WI38 (cell line): ENCODE data around the gene CLVS2.

Source experiments
- H3K4me3 ChIP-seq: 2 replicates; pipeline ENCODE4 v1.5.1; 2011; ENCODE audit warnings: low read depth, mild to moderate bottlenecking, control low read depth, low read length
- TF ChIP-seq, protein P1 (sequence below): IDR thresholded peaks from 2 replicates; pipeline ENCODE4 v1.5.1; 2012; ENCODE audit warnings: low read depth, mild to moderate bottlenecking, control low read depth, low read length

Gene CLVS2

GRCh38 chr6:123007885-123008284 lies 11.8 kb downstream of the CLVS2 start:
- no peak overlapping the region for H3K4me3 ChIP-seq
- TF ChIP-seq, protein P1, sequence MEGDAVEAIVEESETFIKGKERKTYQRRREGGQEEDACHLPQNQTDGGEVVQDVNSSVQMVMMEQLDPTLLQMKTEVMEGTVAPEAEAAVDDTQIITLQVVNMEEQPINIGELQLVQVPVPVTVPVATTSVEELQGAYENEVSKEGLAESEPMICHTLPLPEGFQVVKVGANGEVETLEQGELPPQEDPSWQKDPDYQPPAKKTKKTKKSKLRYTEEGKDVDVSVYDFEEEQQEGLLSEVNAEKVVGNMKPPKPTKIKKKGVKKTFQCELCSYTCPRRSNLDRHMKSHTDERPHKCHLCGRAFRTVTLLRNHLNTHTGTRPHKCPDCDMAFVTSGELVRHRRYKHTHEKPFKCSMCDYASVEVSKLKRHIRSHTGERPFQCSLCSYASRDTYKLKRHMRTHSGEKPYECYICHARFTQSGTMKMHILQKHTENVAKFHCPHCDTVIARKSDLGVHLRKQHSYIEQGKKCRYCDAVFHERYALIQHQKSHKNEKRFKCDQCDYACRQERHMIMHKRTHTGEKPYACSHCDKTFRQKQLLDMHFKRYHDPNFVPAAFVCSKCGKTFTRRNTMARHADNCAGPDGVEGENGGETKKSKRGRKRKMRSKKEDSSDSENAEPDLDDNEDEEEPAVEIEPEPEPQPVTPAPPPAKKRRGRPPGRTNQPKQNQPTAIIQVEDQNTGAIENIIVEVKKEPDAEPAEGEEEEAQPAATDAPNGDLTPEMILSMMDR = no peak

DNA sequence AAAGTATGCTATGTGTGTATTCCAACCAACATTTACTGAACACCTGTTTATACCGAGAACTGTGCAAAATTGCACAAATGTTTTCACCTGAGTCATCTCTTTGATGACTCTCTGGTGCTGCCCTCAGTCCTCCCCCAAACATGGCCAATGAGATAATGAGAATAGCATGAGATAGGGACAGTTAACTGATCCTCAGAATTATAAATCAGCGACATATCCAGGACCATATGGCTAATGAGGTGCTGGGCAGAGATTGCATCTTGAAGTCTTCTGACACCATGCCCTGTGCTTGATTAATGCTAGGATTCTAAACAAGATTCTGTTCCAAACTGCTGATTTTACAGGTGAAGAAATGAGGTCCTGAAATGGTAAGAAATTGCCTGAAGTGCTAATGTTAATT lies 13.0 kb downstream of the CLVS2 start:
- TF ChIP-seq, protein P1 = no peak

GRCh38 chr6:123014835-123015234 lies 18.8 kb downstream of the CLVS2 start:
- TF ChIP-seq, protein P1 = no peak
- H3K4me3 ChIP-seq = no peak overlapping the region

More for the DNA sequence above, 13.0 kb downstream of the CLVS2 start:
- no peak overlapping the region for H3K4me3 ChIP-seq

- no peak overlapping the region for H3K4me3 ChIP-seq
- TF ChIP-seq, protein P1 = no peak
Observed at GRCh38 chr6:123016431-123017103, 20.5 kb downstream of the CLVS2 start.

- TF ChIP-seq, protein P1 = no peak
- no peak overlapping the region for H3K4me3 ChIP-seq
Observed at GRCh38 chr6:123017104-123017682, 21.2 kb downstream of the CLVS2 start.

- TF ChIP-seq, protein P1 = no peak
- no peak overlapping the region for H3K4me3 ChIP-seq
Observed at GRCh38 chr6:123022975-123023374, 26.9 kb downstream of the CLVS2 start.

DNA sequence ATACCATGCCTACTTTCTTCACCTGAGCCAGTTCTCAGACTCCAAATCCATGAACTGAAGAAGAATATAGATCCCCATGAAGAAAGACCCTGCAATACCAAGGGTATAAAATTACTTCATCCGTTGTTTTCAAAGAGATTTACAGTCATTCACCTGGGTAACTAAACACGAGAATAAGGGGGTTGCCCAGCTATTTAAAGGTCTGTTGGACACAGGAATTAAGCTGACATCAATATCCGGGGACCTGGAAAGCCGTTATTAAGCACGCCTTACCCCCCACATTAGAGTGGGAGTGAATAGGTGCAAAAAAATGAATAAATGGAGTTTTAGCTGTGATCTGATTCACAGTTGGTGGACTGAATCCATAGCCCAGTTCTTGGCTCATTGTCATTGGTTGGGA lies 28.9 kb downstream of the CLVS2 start:
- TF ChIP-seq, protein P1 = no peak
- H3K4me3 ChIP-seq = no peak overlapping the region
